H1 (cell line): ENCODE data around the gene ARID3B. TPM values are rescaled to one million over a fixed set of nuclear protein-coding genes. Genes with fewer than 3 reads are reported as not detected.

ENCODE experiments used
- CTCF ChIA-PET: fragments of 300-600 bp; sonication (Branson Sonifier 250); formaldehyde crosslinking; loops from one replicate; lab custom pipeline; 2021; ENCODE audit not compliant: partially characterized antibody; lab: Charles Lee
- POLR2A ChIA-PET: fragments of 300-600 bp; sonication (Branson Sonifier 250); formaldehyde crosslinking; loops from one replicate; lab custom pipeline; 2021; ENCODE audit warnings: inconsistent platforms; ENCODE audit not compliant: partially characterized antibody; lab: Charles Lee
- DNase-seq, 2 experiments: peaks; one replicate each; pipeline versions ENCODE4 v3.0.0 to v3.0.0-alpha.2; 2010 to 2022; ENCODE audit warnings: low spot score in 2 of 2, low read depth in 1 of 2, mixed read lengths in 1 of 2
- FAIRE-seq: peaks from 2 replicates; lab custom pipeline; 2011; peaks lifted over from hg19 to GRCh38; lab: Jason Lieb, UNC
- H2AFZ ChIP-seq: 2 replicates; pipeline ENCODE4 v1.8.1; 2012; ENCODE audit warnings: low read length, inconsistent platforms
- H2AK5ac ChIP-seq: 2 replicates; pipeline ENCODE4 v1.6.1; 2013; ENCODE audit warnings: low read depth, low read length
- H2BK120ac ChIP-seq: replicated peaks from 2 replicates; pipeline ENCODE3; 2013; ENCODE audit warnings: low read depth, low read length, inconsistent platforms
- H2BK12ac ChIP-seq: 2 replicates; pipeline ENCODE4 v1.6.1; 2013; ENCODE audit warnings: low read depth, low read length
- H2BK15ac ChIP-seq: 2 replicates; pipeline ENCODE4 v1.6.1; 2013; ENCODE audit warnings: low read length
- H2BK20ac ChIP-seq: 2 replicates; pipeline ENCODE4 v1.6.1; 2013; ENCODE audit warnings: low read length
- H2BK5ac ChIP-seq: 2 replicates; pipeline ENCODE4 v1.6.1; 2013; ENCODE audit warnings: low read depth, low read length
- H3K14ac ChIP-seq: 2 replicates; pipeline ENCODE4 v1.6.1; 2013; ENCODE audit warnings: inconsistent platforms; ENCODE audit not compliant: insufficient read length
- H3K18ac ChIP-seq: 2 replicates; pipeline ENCODE4 v1.6.1; 2013; ENCODE audit warnings: low read length; ENCODE audit errors: extremely low read depth
- H3K23ac ChIP-seq: 2 replicates; pipeline ENCODE4 v1.6.1; 2013; ENCODE audit warnings: inconsistent platforms; ENCODE audit not compliant: insufficient read length
- H3K23me2 ChIP-seq: 2 replicates; pipeline ENCODE4 v1.6.1; 2013; ENCODE audit warnings: low read depth, low read length
- H3K27ac ChIP-seq: 2 replicates; pipeline ENCODE4 v1.6.1; 2011; ENCODE audit warnings: low read depth, low read length, inconsistent platforms
- H3K27me3 ChIP-seq, 4 experiments: replicated peaks in 1 of 4; 1 replicate in 1 of 4; 2 replicates in 3 of 4; pipeline versions ENCODE4 v1.6.1 to v1.8.1; 2011 to 2013; ENCODE audit warnings: low read length in 3 of 4, mild to moderate bottlenecking in 3 of 4, inconsistent platforms in 2 of 4, mixed read lengths in 2 of 4, moderate library complexity in 1 of 4; ENCODE audit not compliant: control insufficient read depth in 3 of 4, insufficient read depth in 3 of 4; ENCODE audit errors: extremely low read depth in 1 of 4
- H3K36me3 ChIP-seq, 4 experiments: 2 replicates each; pipeline versions ENCODE4 v1.6.1 to v1.8.1; 2011 to 2013; ENCODE audit warnings: mild to moderate bottlenecking in 4 of 4, low read length in 3 of 4, moderate library complexity in 2 of 4, control low read depth in 1 of 4, inconsistent platforms in 1 of 4; ENCODE audit not compliant: insufficient read depth in 4 of 4, control insufficient read depth in 2 of 4
- H3K4ac ChIP-seq: replicated peaks from 2 replicates; pipeline ENCODE3; 2013; ENCODE audit warnings: low read length, low read depth, mixed read lengths, inconsistent platforms; ENCODE audit not compliant: insufficient read length
- H3K4me1 ChIP-seq, 4 experiments: replicated peaks in 1 of 4; 1 replicate in 1 of 4; 2 replicates in 3 of 4; pipeline versions ENCODE4 v1.6.1 to v1.8.1; 2011 to 2013; ENCODE audit warnings: low read length in 3 of 4, inconsistent platforms in 2 of 4, mixed read lengths in 1 of 4; ENCODE audit not compliant: insufficient read depth in 4 of 4, control insufficient read depth in 3 of 4
- H3K4me2 ChIP-seq, 2 experiments: 2 replicates each; pipeline versions ENCODE4 v1.6.1 to v1.8.1; 2011 to 2013; ENCODE audit warnings: low read depth in 2 of 2, low read length in 2 of 2, control low read depth in 1 of 2, inconsistent platforms in 1 of 2, mild to moderate bottlenecking in 1 of 2; ENCODE audit not compliant: insufficient read depth in 1 of 2
- H3K4me3 ChIP-seq, 4 experiments: fragments of 200-600, 300-600 bp in 1 of 4; sonication (generic), shearing (Covaris generic), sonication (Bioruptor Twin) in 1 of 4; 2 replicates each; pipeline versions ENCODE4 v1.5.1 to v1.8.1; 2011 to 2016; ENCODE audit warnings: low read length in 4 of 4, low read depth in 3 of 4, control low read depth in 2 of 4, inconsistent platforms in 2 of 4, mild to moderate bottlenecking in 2 of 4, mixed read lengths in 1 of 4, moderate library complexity in 1 of 4; ENCODE audit not compliant: insufficient read depth in 2 of 4; ENCODE audit errors: extremely low read depth in 1 of 4
- H3K56ac ChIP-seq: replicated peaks from 2 replicates; pipeline ENCODE3; 2013; ENCODE audit warnings: low read depth, mild to moderate bottlenecking, mixed read lengths, low read length, inconsistent platforms; ENCODE audit not compliant: insufficient read length
- H3K79me1 ChIP-seq: 2 replicates; pipeline ENCODE4 v1.6.1; 2013; ENCODE audit warnings: low read depth, low read length, control low read depth
- H3K79me2 ChIP-seq, 2 experiments: 2 replicates each; pipeline versions ENCODE4 v1.6.1 to v1.8.1; 2012 to 2013; ENCODE audit warnings: low read length in 2 of 2, mild to moderate bottlenecking in 2 of 2, inconsistent platforms in 1 of 2; ENCODE audit not compliant: insufficient read depth in 2 of 2, control insufficient read depth in 1 of 2
- H3K9ac ChIP-seq, 4 experiments: replicated peaks in 1 of 4; 1 replicate in 1 of 4; 2 replicates in 3 of 4; pipeline versions ENCODE4 v1.6.1 to v1.8.1; 2011 to 2013; ENCODE audit warnings: low read depth in 3 of 4, low read length in 3 of 4, control low read depth in 2 of 4, mild to moderate bottlenecking in 2 of 4, moderate library complexity in 2 of 4, inconsistent platforms in 1 of 4; ENCODE audit errors: extremely low read depth in 1 of 4
- H3K9me3 ChIP-seq, 2 experiments: 2 replicates each; pipeline versions ENCODE4 v1.6.1 to v1.8.1; 2012 to 2013; ENCODE audit warnings: mild to moderate bottlenecking in 2 of 2, moderate library complexity in 2 of 2, control low read depth in 1 of 2, inconsistent platforms in 1 of 2, low read depth in 1 of 2, low read length in 1 of 2, mixed read lengths in 1 of 2; ENCODE audit not compliant: insufficient read depth in 2 of 2
- H4K20me1 ChIP-seq, 2 experiments: replicated peaks in 1 of 2; 2 replicates each; pipeline versions ENCODE3 to v1.8.1; 2011 to 2013; ENCODE audit warnings: inconsistent platforms in 2 of 2, low read length in 2 of 2, mild to moderate bottlenecking in 1 of 2; ENCODE audit not compliant: insufficient read depth in 2 of 2, control insufficient read depth in 1 of 2
- H4K5ac ChIP-seq: 2 replicates; pipeline ENCODE4 v1.6.1; 2013; ENCODE audit warnings: low read length, low read depth, mixed read lengths, inconsistent platforms; ENCODE audit not compliant: insufficient read length
- H4K8ac ChIP-seq: 2 replicates; pipeline ENCODE4 v1.8.0; 2013; ENCODE audit warnings: mild to moderate bottlenecking, moderate library complexity, low read length, inconsistent platforms; ENCODE audit not compliant: insufficient read depth; ENCODE audit errors: extremely low read depth
- H4K91ac ChIP-seq: replicated peaks from 2 replicates; pipeline ENCODE3; 2013; ENCODE audit warnings: low read length, mixed read lengths, inconsistent platforms; ENCODE audit not compliant: insufficient read length
- POU5F1 ChIP-seq: IDR thresholded peaks from 2 replicates; pipeline ENCODE4 v1.6.1; 2011; ENCODE audit warnings: low read depth, mild to moderate bottlenecking, low read length, moderate library complexity
- WGBS, 2 experiments: shearing (Covaris generic) in 1 of 2; methylation state at CpG; one replicate each; pipeline versions ENCODE4 v1.1.6 to v1.1.7; 2013 to 2015; ENCODE audit warnings: low lambda C conversion rate in 2 of 2, mixed read lengths in 2 of 2, inconsistent platforms in 1 of 2, low coverage in 1 of 2, missing lambda C conversion rate in 1 of 2; ENCODE audit not compliant: insufficient replicate concordance in 2 of 2, insufficient coverage in 1 of 2, insufficient read length in 1 of 2; ENCODE audit errors: extremely low coverage in 1 of 2, missing lambda C conversion rate in 1 of 2; 5-methylcytosine and 5-hydroxymethylcytosine counted together
- polyA plus RNA-seq, 7 experiments: library from polyadenylated mRNA; depleted of rRNA in 3 of 7; stranded (reverse) in 5 of 7; unstranded in 2 of 7; fragments of >200 nt in 5 of 7; fragments of 200-250 nt in 2 of 7; gene quantifications; 1 replicate in 5 of 7; 2 replicates in 1 of 7; 4 replicates in 1 of 7; pipeline versions ENCODE4 v1.2.1 to v1.2.3, GENCODE V29; 2011 to 2013; ENCODE audit warnings: missing spikeins in 2 of 7, mixed read lengths in 2 of 7
- total RNA-seq: library from RNA; stranded (reverse); fragmentation: NEBNext Ultra II Directional; extraction: Animal tissue kit (Norgen Biotek cat#: 25700); gene quantifications from 2 replicates; pipeline ENCODE4 v1.2.1, GENCODE V29; 2021

Gene ARID3B
- total and polyA plus RNA-seq, 2 of the 8 experiments (the other 6 are each of a cell fraction or from before 2014, with no cell fraction given): 81.0 to 115 TPM

GRCh38 chr15:74624020-74624602 is 83.1 kb downstream of the ARID3B start:
- no peak for DNase-seq
- no peak overlapping the region for H3K56ac ChIP-seq

More at GRCh38 chr15:74624020-74624602, 83.1 kb downstream of the ARID3B start:
- H3K4me3 ChIP-seq: no peak overlapping the region
- FAIRE-seq: no peak
- H3K9me3 ChIP-seq: no peaks in the 10 kb centered on the region
- H4K5ac ChIP-seq: no peak overlapping the region
- 88% methylated on average over 7 of the region's 7 CpGs; no CpG with 5 or more reads in 1 of the 2 experiments for WGBS, 2 experiments
- H4K20me1 ChIP-seq: peaks cover 18 to 59% of the 10 kb centered on the region in 2 experiments
- no peak for TF ChIP-seq POU5F1
- H2BK15ac ChIP-seq: no peak overlapping the region
- H4K91ac ChIP-seq: no peak overlapping the region
- H2BK20ac ChIP-seq: no peak overlapping the region
- H3K79me1 ChIP-seq: peaks cover 5% of the 10 kb centered on the region; the same call in 1 of the 2 replicates
- H3K36me3 ChIP-seq: peaks cover 59 to 76% (median 68%) of the 10 kb centered on the region in 4 experiments
- H4K8ac ChIP-seq: no peak overlapping the region
- H3K18ac ChIP-seq: no peak overlapping the region
- H3K4me2 ChIP-seq: no peak overlapping the region
- H3K27ac ChIP-seq: no peak overlapping the region
- H2AFZ ChIP-seq: no peak overlapping the region
- H3K9ac ChIP-seq: no peak overlapping the region
- H3K79me2 ChIP-seq: peaks cover 0 to 12% of the 10 kb centered on the region in 2 experiments; a peak in 1 of 4 replicates
- no peak overlapping the region for H2BK120ac ChIP-seq
- H3K23ac ChIP-seq: no peak overlapping the region
- POLR2A ChIA-PET: interaction anchor here (0.8 to 6.5 kb wide), 6 partner anchors 8 to 179 kb away, joined by 3 to 38 read pairs (median 4); partner anchors contain the start of gene CLK3
- no peak overlapping the region for H3K14ac ChIP-seq
- H2BK5ac ChIP-seq: no peak overlapping the region
- H3K27me3 ChIP-seq: no peaks in the 10 kb centered on the region
- no peak overlapping the region for H3K4ac ChIP-seq
- no peaks in the 10 kb centered on the region for H3K23me2 ChIP-seq
- H3K4me1 ChIP-seq: no peaks in the 10 kb centered on the region; a peak in 1 of 7 replicates
- H2AK5ac ChIP-seq: no peak overlapping the region
- H2BK12ac ChIP-seq: no peak overlapping the region
- CTCF ChIA-PET: interaction anchor here (0.8 to 37.5 kb wide), 5 partner anchors 17 to 151 kb away, joined by 3 to 1439 read pairs (median 3); partner anchors contain the start of genes CSK, CYP1A1 and CYP1A2
